ENCODE results near the gene ZNF563. TPM values are rescaled to one million over a fixed set of nuclear protein-coding genes. Genes with fewer than 3 reads are reported as not detected.

The ZNF563 gene
- total RNA-seq, 3 donors from 2014 or later (not counting 1 experiment from before 2014, with no cell fraction given): 0.78 to 1.00 (median 0.80) TPM

- no peak overlapping the region for H3K4me3 ChIP-seq (ENCODE audit: low read length)
- H3K4me1 ChIP-seq (ENCODE audit: control insufficient read depth, insufficient read depth, low read length): no peaks in the 10 kb centered on the region
- Mint-ChIP-seq H3K4me3 (no peak overlapping the region), H3K27me3 (ENCODE audit: low read depth in 2 of 2) (no peaks in the 10 kb centered on the region), H3K4me1 (no peaks in the 10 kb centered on the region), H3K9me3 (peaks cover 7 to 24% of the 10 kb centered on the region in 2 donors), H3K36me3 (peaks cover 31% of the 10 kb centered on the region), H3K27ac (no peak overlapping the region)
- peaks cover 21% of the 10 kb centered on the region for H3K9me3 ChIP-seq (ENCODE audit: control insufficient read depth, insufficient read depth, low read length)
- H3K27ac ChIP-seq (ENCODE audit: low read length): no peak overlapping the region
- 97% methylated on average over 2 of the region's 4 CpGs for WGBS (ENCODE audit: insufficient coverage)
- no peak for TF ChIP-seq CTCF (IDR thresholded peaks at IDR 0.05)
- intact Hi-C loops (cut with micrococcal nuclease): no loop called here
- H3K27me3 ChIP-seq (ENCODE audit: control insufficient read depth, insufficient read depth, low read length): no peaks in the 10 kb centered on the region
- DNase-seq (no peak), ATAC-seq (no peak)
- H3K36me3 ChIP-seq (ENCODE audit: control insufficient read depth, insufficient read depth, low read length): peaks cover 2% of the 10 kb centered on the region
These were observed 19.9 kb upstream of the ZNF563 start for GRCh38 chr19:12353375-12353774.

- H3K27me3 ChIP-seq (ENCODE audit: control insufficient read depth, insufficient read depth, low read length): no peaks in the 10 kb centered on the region
- H3K27ac ChIP-seq (ENCODE audit: low read length): no peak overlapping the region
- peaks cover 2% of the 10 kb centered on the region for H3K36me3 ChIP-seq (ENCODE audit: control insufficient read depth, insufficient read depth, low read length)
- ATAC-seq (no peak), DNase-seq (no peak)
- peaks cover 31% of the 10 kb centered on the region for H3K36me3 Mint-ChIP-seq
- H3K27me3 Mint-ChIP-seq (ENCODE audit: low read depth in 2 of 2): no peaks in the 10 kb centered on the region
- peaks cover 7 to 24% of the 10 kb centered on the region in 2 donors for H3K9me3 Mint-ChIP-seq
- no peaks in the 10 kb centered on the region for H3K4me1 ChIP-seq (ENCODE audit: control insufficient read depth, insufficient read depth, low read length)
- H3K9me3 ChIP-seq (ENCODE audit: control insufficient read depth, insufficient read depth, low read length): peaks cover 21% of the 10 kb centered on the region
- no peak overlapping the region for H3K4me3 Mint-ChIP-seq
- H3K4me1 Mint-ChIP-seq: no peaks in the 10 kb centered on the region
- H3K4me3 ChIP-seq (ENCODE audit: low read length): no peak overlapping the region
- WGBS (ENCODE audit: insufficient coverage): 79% methylated on average over 2 of the region's 5 CpGs
- TF ChIP-seq CTCF (IDR thresholded peaks at IDR 0.05): no peak
- intact Hi-C loops (cut with micrococcal nuclease): no loop called here
- no peak overlapping the region for H3K27ac Mint-ChIP-seq
These were observed 17.4 kb upstream of the ZNF563 start for GRCh38 chr19:12350890-12351197.

- peaks cover 7 to 24% of the 10 kb centered on the region in 2 donors for H3K9me3 Mint-ChIP-seq
- peaks cover 21% of the 10 kb centered on the region for H3K9me3 ChIP-seq (ENCODE audit: control insufficient read depth, insufficient read depth, low read length)
These were observed 16.9 kb upstream of the ZNF563 start for GRCh38 chr19:12350185-12350889.

More at GRCh38 chr19:12350185-12350889, 16.9 kb upstream of the ZNF563 start:
- H3K36me3 ChIP-seq (ENCODE audit: control insufficient read depth, insufficient read depth, low read length): peaks cover 2% of the 10 kb centered on the region
- no peak overlapping the region for H3K27ac Mint-ChIP-seq
- no peaks in the 10 kb centered on the region for H3K27me3 ChIP-seq (ENCODE audit: control insufficient read depth, insufficient read depth, low read length)
- no peak for DNase-seq
- ATAC-seq: no peak
- no peak for TF ChIP-seq CTCF (IDR thresholded peaks at IDR 0.05)
- no peak overlapping the region for H3K4me3 ChIP-seq (ENCODE audit: low read length)
- H3K4me1 ChIP-seq (ENCODE audit: control insufficient read depth, insufficient read depth, low read length): no peaks in the 10 kb centered on the region
- WGBS (ENCODE audit: insufficient coverage): 98% methylated on average over 8 of the region's 8 CpGs
- H3K36me3 Mint-ChIP-seq: peaks cover 31% of the 10 kb centered on the region
- no peak overlapping the region for H3K4me3 Mint-ChIP-seq
- intact Hi-C loops (cut with micrococcal nuclease): no loop called here
- no peaks in the 10 kb centered on the region for H3K4me1 Mint-ChIP-seq
- no peak overlapping the region for H3K27ac ChIP-seq (ENCODE audit: low read length)
- H3K27me3 Mint-ChIP-seq (ENCODE audit: low read depth in 2 of 2): no peaks in the 10 kb centered on the region
